OCI-M2 (cell line): Measurements from ENCODE around the gene TGM2.

Experiments
- DNase-seq: peaks from one replicate; lab custom pipeline; 2025; ENCODE audit not compliant: unreplicated experiment; lab: John Stamatoyannopoulos, UW

TGM2 gene

DNA sequence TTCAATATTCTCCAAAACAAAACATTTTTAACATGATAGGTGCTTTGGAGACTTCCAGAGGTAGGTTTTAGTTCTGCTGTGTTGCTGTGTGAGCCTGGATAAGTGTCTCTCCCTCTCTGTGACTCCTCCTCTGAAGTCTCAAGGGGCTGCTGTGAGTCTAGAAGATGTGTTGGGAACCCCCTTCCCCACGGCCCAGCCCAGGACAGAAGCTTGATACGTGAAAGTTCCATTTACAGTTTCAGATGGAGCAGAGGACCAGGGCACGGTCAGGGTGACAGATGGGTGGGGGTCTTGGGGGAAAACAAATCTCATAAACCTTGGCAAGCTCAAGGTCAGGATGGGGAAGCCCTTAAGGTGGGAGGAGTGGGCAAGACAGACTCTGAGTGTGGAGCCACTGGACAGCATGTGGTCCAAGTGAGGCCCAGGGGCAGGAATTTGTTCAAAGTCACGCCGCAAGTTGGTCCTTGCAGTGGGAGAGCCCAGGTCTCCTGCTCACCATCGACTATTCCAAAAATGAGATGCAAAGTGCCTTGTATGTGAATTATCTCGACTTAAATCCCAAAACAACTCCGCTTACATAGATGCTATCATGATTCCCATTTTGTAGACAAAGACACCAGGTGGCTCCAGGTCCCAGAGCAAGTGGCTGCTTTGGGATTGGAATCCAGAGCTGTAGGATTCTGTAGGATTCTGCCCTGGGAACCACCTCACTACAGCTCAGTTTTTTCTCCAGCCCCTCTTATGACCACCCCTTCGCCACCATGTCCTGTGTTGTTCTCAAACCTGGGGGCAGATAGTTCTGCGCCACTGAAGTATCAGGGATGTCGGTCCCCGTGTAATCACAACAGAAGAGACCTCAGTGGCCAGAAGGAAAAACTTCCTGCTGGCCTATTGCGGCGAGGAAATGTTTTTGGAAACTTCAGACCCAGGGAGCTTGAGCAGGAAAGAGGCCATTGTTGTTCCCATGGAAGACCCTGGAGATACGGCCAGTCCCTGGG, 1.9 kb downstream of the TGM2 start:
- no peak for DNase-seq

DNA sequence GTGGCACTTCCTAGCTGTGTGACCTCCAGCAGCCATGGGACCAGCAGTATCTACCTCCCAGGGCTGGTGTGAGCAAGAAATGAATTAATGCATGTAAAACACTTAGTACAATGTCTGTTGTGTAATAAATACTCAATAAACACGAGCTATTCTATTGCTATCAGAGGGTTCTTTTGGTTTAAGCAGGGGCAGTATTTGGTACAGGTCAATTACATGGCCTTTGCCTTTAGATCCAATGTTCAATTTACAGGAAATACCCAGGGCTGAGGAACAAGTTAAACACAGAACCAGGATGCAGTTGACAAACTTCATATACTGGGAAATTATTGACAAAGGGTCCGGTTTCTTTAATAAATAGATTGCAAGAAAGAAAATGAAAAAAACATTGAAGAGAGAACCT, 2.9 kb downstream of the TGM2 start:
- DNase-seq: no peak

GRCh38 chr20:38161412-38161774, 3.7 kb downstream of the TGM2 start:
- DNase-seq: no peak

DNA sequence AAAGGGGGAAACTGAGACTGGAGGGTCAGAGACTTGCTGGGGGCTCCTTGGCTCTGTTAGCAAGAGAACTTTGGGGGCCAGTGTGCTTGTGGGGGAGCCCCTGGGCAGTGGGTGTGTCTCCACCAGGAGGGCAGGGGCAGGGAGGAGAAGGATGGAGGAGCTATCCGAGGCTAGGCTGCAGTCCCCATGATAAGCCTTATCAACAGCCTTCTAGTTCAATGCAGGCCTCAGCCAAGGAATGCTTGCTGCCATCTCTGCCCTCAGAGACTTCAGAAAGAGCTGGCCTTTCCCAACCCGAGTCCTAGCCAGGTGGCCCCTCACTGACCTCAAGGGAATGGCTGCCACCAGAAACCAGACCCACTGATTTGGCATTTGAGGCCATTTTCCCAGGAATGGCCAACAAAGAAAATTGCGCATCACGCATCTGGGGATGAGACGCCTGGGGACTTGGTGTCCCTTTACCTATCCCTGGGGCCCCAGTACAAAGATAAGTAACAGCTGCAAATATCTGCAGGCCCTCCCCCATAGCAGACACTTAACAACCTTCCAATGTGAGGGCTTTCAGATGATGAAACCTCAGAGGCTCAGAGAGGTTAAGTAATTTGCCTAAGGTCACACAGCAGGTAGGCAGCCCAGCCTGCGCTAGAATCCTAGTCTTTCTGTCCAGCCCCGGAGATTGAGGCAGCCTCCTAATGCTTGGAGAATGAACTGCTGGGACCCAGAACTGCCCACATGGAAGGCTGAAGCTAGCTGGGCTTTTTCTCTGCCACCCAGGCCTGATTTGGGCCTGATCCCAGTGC, 4.9 kb downstream of the TGM2 start:
- peak; percentile 69 for DNase-seq

- DNase-seq: no peak
Observed at GRCh38 chr20:38159566-38159956, 5.5 kb downstream of the TGM2 start.

DNA sequence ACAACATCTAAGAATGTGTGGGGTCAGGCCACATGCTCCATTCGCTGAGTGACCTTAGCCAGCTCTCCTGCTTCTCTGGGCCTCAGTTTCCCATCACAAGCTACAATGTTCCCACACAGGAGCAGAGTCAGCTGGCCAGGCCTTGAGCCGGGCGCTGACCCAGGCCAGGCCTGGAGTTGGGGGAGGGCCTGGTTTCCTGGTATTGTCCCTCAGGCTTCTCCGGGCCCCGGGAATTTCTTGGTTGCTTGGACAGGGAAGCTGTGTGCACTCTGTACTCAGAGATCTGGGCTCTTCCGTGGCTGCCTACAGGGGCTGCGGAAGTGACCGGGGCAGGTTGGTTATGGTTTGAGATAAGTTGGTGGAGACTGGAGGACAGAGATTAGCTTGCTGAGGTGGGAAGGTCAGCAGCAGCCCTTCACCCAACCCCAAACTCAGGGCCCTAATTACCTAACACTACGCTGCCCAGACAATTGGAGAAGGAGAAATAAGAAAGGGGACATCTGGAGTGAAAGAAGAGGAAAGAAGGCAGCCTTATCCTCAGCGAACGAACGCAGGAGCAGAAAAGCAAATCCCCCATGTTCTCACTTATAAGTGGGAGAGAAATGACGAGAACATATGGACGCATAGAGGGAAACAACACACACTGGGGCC, 6.2 kb downstream of the TGM2 start:
- no peak for DNase-seq

DNA sequence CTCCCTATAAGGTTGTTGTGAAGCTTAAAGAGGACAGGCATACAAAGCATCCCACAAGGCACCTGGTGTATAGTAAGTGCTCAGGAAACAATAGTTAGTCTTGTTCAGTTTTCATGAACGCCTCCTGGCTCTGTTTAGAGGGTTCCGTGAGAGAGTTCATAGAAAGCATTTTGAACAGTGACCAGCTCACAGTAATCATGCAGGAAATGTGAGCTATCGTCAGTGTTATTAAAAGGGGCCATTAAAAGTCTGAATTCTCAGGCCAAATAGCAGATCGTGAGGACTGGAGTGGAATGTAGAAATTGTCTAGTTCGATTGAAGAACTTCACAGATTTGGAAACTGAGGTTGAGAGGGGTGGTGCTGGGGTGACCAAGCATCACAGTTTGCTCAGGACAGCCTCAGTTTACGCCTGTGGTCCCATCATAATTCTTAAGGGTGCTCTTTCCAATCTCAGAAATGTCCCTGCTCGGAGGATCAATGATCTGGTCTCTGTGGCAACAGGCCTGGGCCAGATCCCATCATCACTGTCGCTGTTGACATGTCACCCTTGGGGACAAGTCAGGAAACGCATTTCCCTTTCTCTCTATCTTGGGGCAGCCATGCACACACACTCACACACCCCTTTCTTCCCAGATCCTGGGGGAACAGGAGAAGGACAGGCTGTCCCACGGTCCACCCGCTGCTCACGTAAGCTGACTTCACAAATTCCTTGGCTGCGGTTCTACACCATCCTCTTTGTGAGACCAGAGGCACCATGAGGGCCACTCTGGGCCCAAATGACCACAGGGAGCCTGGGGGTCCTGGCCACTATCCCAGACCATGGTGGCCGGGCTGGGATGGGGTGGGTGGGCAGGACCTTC, 7.2 kb downstream of the TGM2 start:
- DNase-seq: no peak

DNA sequence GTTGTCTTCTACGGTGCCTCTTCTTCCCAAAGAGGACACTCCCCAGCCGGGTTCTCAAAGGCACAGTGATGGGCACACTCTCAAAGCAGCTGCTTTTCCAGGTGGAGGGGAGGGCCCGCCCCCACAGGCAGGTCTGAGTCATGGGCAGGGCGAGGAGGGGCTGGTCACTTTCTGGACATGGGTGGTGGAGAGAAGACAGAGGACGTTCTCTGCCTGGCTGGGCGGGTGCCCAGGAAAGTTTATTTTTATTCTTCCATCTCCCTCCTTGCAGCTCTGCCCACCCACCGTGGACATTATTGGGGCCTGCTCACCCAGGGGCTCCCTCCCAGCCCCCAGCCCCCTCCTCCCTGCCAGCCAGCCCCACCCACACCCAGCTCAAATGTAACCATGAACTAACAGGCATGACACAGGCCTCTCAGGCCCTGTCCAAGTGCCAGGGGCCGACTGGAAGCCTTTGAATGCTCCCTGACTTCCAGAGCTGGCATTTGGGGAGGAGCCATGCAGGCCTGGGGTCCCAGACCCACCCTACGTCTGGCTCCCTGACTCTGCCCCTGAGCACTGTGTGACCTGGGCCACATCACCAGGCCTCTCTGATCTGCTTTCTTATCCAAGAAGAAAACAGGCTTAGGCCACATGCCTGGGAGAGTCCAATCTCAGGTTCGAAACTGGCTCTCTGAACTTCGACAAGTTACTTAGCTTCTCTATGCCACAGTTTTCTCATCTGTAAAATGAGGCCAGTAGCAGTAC, 8.0 kb downstream of the TGM2 start:
- no peak for DNase-seq

GRCh38 chr20:38156280-38156679, 8.8 kb downstream of the TGM2 start:
- DNase-seq: no peak

DNA sequence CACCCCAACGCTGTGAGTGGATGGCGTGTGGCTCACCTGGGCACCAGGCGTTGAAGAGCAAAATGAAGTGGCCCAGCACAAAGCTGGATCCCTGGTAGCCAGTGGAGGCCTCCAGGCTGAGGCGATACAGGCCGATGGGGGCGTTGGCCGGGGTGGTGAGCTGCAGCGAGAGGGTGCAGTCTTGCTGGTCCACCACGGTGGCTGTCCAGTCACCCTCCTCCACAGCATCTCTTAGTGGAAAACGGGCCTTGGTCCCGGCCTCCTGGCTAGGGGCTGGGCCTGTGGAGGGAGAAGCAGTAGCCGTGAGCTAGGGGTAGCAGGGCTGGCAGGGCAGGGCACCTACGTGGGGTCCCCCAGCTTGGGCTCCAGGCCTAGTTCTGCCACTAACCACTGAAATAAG, 9.3 kb downstream of the TGM2 start:
- no peak for DNase-seq

DNA sequence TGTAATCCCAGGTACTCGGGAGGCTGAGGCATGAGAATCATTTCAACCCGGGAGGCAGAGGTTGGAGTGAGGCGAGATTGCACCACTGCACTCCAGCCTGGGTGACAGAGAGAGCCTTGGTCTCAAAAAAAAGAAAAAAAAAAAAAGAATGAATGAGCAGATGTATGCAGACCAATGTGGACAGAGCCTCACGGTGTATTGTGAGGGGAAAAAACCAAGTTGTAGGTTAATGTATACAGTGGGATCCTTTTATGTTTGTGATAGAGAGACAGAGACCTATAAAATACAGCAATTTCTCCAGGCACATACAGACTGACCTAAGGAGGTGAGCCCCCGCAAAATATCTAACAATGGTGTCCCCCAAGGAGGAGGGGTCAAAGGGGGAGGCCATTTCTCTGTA, 11.7 kb downstream of the TGM2 start:
- DNase-seq: no peak

DNA sequence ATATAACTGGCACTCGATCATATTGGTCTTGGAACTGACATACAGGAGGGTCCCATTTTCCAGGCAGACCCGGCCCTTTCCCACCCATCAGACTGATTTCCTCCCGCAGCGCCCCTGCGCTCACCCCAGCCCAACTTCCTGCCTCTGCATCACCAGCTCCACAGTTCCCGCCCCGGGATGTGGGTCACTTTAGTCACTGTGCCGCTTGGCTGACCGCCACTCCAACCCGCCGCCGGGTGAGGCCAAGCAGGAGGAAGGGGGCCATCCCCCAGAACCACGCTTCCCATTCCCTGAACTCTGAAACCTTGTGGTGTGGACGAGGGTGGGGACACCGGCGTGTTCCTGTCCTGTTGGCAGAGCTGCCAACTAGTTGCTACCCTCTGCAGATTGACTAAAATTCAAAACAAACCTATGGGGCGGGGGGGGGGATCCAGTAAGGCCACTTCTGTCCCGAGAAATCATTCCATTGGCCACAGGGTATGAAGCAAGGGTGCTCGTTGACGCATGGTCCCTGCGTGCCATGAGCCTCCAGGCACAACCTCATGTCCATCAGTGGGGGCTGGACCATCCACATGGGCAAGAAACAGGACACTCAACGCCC, 12.3 kb downstream of the TGM2 start:
- DNase-seq: no peak

- no peak for DNase-seq
Observed at GRCh38 chr20:38152175-38152620, 12.9 kb downstream of the TGM2 start.

- DNase-seq: no peak
Observed at GRCh38 chr20:38151455-38151854, 13.6 kb downstream of the TGM2 start.

DNA sequence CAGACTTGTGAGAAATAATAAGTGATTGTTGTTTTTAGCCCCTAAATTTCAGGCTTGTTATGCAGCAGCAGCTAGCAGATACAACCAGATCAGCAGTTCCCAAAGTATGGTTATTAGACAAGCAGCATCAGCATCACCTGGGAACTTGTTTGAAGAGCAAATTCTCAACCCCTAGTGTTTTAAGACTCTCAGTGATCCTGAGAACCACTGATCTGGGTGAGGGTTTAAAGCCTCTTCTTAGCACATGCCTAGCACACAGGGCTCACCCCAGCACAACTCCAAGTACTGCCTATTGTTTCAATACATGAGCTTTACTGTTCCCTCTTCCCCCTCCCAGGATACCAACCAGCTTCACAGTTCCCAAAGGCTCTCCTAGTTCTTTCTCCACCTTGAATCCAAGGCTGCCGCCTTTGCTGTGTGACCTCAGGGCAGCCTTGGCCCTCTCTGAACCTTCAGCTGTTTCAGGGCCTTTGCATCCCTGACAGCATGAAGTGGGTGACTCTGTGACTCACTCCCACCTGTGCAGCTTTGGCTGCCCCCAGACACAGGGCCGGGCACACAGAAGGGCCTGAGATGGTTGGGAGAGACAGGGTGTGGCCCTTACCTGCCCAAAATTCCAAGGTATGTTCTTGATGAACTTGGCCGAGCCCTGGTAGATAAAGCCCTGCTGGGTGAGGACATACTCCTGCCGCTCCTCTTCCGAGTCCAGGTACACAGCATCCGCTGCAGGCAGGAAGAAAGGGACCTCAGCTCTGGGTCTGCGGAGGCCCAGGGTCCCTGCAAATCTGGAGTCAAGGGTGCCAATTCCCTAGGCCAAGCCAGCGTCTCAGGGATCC, 14.5 kb downstream of the TGM2 start:
- no peak for DNase-seq

DNA sequence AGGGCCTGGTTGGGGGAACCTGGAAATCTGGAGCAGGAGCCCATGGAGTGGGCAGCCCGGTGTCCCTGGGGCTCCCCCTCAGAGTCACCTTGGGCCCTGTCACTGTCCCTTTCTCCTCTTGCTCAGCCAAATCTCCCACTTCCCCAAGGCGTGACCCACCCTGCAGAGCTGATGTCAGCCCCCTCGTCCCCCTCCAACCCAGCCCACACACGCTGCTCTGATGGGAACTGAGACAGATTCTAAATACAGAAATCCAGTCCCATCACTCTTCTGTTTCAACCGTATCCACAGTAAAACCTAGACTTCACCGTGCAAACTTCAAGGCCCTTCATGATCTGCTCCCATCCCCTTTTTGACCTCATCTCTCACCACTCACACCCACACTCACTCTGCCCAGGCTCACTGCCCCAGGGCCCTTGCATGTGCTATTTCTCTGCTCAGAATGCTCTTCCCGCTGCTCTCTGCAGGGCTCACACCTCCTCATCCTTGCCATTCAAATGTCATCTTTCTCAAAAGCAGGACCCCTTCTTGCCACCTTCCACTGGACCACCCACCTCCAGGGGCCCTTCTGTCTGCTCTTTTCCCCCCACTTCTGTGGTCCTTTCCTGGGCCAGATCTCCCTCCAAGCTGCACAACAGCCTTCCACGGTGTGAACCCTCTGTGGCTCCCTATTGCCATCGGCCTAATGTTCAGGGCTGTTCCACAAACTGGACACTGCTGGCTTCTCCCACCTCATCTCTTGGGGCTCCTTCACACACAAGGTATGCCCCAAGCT, 16.6 kb downstream of the TGM2 start:
- DNase-seq: no peak

- DNase-seq: no peak
Observed at GRCh38 chr20:38147751-38148150, 17.3 kb downstream of the TGM2 start.

- no peak for DNase-seq
Observed at GRCh38 chr20:38147163-38147562, 17.9 kb downstream of the TGM2 start.
